Osteocyte (in vitro differentiated cells): ENCODE results near the gene OAT. TPM values are rescaled to one million over a fixed set of nuclear protein-coding genes. Genes with fewer than 3 reads are reported as not detected.

Experiments
- DNase-seq: peaks from one replicate; pipeline ENCODE4 v3.0.0; 2021; ENCODE audit warnings: mixed read lengths; ENCODE audit not compliant: unreplicated experiment; ENCODE audit errors: extremely low spot score
- H3K27ac Mint-ChIP-seq: one replicate; pipeline ENCODE4 v1.8.0; 2021; ENCODE audit warnings: mild to moderate bottlenecking, mixed read lengths; ENCODE audit not compliant: unreplicated experiment
- H3K27me3 Mint-ChIP-seq: one replicate; pipeline ENCODE4 v1.8.0; 2021; ENCODE audit warnings: mixed read lengths; ENCODE audit not compliant: unreplicated experiment
- H3K36me3 Mint-ChIP-seq: one replicate; pipeline ENCODE4 v1.8.0; 2021; ENCODE audit warnings: mixed read lengths; ENCODE audit not compliant: unreplicated experiment
- H3K4me1 Mint-ChIP-seq: one replicate; pipeline ENCODE4 v1.8.0; 2021; ENCODE audit warnings: mixed read lengths; ENCODE audit not compliant: unreplicated experiment
- H3K4me3 Mint-ChIP-seq: one replicate; pipeline ENCODE4 v1.8.0; 2021; ENCODE audit warnings: mild to moderate bottlenecking, moderate library complexity, mixed read lengths; ENCODE audit not compliant: unreplicated experiment
- H3K9me3 Mint-ChIP-seq: one replicate; pipeline ENCODE4 v1.8.0; 2021; ENCODE audit warnings: mixed read lengths; ENCODE audit not compliant: unreplicated experiment
- total RNA-seq: library from RNA; stranded (reverse); gene quantifications from 2 replicates; pipeline ENCODE4 v1.2.1, GENCODE V29; 2021
- TF ChIP-seq, protein P1 (sequence below): fragments of 200-600 bp; sonication (generic); IDR thresholded peaks from 2 replicates; pipeline ENCODE4 v1.5.0; 2021; ENCODE audit warnings: antibody characterized with exemption, mild to moderate bottlenecking, moderate library complexity

OAT gene
- total RNA-seq, 1 donor from 2014 or later = 122 TPM

DNA sequence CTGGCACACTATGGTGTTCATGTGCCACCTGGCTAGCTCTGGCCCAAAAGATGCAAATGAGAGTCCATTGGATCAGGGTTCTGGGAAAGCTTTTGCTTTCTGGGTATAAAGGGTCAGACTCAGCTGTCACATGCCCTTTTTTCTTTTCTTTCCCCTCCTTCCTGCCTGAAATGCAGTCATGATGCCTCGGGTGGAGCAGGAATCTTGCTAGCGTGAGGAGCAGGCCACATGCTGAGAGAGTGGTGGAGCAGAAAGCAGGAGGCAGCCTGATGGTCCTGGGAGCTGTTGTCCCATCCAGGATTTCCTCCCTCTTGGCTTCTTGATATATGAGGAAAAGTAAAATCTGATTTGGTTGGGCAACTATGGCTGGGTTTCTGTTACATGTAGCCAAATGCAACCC lies 40.2 kb upstream of the OAT start:
- peaks cover 29% of the 10 kb centered on the region for H3K27me3 Mint-ChIP-seq
- H3K36me3 Mint-ChIP-seq = no peaks in the 10 kb centered on the region
- H3K4me3 Mint-ChIP-seq = no peak overlapping the region
- peaks cover 10% of the 10 kb centered on the region for H3K4me1 Mint-ChIP-seq
- no peaks in the 10 kb centered on the region for H3K9me3 Mint-ChIP-seq
- TF ChIP-seq, protein P1, sequence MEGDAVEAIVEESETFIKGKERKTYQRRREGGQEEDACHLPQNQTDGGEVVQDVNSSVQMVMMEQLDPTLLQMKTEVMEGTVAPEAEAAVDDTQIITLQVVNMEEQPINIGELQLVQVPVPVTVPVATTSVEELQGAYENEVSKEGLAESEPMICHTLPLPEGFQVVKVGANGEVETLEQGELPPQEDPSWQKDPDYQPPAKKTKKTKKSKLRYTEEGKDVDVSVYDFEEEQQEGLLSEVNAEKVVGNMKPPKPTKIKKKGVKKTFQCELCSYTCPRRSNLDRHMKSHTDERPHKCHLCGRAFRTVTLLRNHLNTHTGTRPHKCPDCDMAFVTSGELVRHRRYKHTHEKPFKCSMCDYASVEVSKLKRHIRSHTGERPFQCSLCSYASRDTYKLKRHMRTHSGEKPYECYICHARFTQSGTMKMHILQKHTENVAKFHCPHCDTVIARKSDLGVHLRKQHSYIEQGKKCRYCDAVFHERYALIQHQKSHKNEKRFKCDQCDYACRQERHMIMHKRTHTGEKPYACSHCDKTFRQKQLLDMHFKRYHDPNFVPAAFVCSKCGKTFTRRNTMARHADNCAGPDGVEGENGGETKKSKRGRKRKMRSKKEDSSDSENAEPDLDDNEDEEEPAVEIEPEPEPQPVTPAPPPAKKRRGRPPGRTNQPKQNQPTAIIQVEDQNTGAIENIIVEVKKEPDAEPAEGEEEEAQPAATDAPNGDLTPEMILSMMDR = no peak
- no peak for DNase-seq
- no peak overlapping the region for H3K27ac Mint-ChIP-seq

DNA sequence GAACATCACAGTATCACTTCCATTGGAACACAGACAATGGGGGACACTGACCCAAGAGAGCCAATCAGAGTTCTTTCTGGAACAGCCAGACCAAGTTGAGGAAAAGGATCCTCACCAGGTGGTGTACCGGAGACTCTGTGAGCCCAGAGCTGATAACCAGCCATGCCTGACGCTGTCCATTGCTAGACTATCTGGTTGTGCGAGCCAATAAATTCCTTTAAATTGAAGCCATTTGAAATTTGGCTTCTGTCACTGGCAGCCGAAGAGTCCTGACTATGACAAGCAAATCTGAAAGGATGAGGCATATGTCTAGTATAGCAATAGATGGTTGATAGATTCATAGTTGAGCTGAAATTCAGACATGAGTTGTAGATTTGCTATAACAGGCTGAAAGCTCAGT lies 39.8 kb upstream of the OAT start:
- Mint-ChIP-seq H3K36me3 (no peaks in the 10 kb centered on the region), H3K4me3 (no peak overlapping the region), H3K27me3 (peaks cover 33% of the 10 kb centered on the region), H3K4me1 (peaks cover 10% of the 10 kb centered on the region), H3K9me3 (no peaks in the 10 kb centered on the region), H3K27ac (no peak overlapping the region)
- DNase-seq = no peak
- TF ChIP-seq, protein P1 = no peak

DNA sequence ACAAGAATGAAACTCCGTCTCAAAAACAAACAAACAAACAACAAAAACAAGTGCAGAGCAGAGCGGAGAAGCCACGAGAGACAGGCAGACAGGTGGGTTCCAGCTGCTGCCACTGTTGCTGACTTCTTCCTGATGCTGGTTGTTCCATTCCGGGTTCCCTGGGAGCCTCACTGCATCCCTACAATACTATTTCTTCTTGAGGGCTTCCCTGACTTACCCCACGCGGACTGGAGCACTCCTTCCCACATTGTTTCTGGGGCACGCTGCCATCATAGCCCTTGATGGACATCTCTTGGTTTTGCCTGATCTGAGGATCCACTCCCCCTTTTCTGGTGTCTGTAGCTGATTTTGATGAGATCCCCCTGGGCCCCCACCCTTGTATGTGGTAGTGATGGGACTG lies 36.7 kb upstream of the OAT start:
- Mint-ChIP-seq H3K9me3 (no peaks in the 10 kb centered on the region), H3K4me1 (peaks cover 4% of the 10 kb centered on the region), H3K27ac (no peak overlapping the region), H3K27me3 (peaks cover 60% of the 10 kb centered on the region), H3K4me3 (no peak overlapping the region), H3K36me3 (no peaks in the 10 kb centered on the region)
- TF ChIP-seq, protein P1 = no peak
- no peak for DNase-seq

GRCh38 chr10:124453960-124454610 lies 35.4 kb upstream of the OAT start:
- Mint-ChIP-seq H3K27ac (no peak overlapping the region), H3K27me3 (peaks cover 69% of the 10 kb centered on the region), H3K9me3 (no peaks in the 10 kb centered on the region), H3K4me3 (no peak overlapping the region), H3K4me1 (peaks cover 13% of the 10 kb centered on the region), H3K36me3 (no peaks in the 10 kb centered on the region)
- TF ChIP-seq, protein P1 = no peak
- no peak for DNase-seq

- Mint-ChIP-seq H3K36me3 (no peaks in the 10 kb centered on the region), H3K9me3 (no peaks in the 10 kb centered on the region), H3K27ac (no peak overlapping the region), H3K4me1 (peaks cover 22% of the 10 kb centered on the region), H3K4me3 (no peak overlapping the region), H3K27me3 (peaks cover 83% of the 10 kb centered on the region)
- DNase-seq = no peak
- TF ChIP-seq, protein P1 = no peak
Observed at GRCh38 chr10:124451276-124451675, 32.6 kb upstream of the OAT start.
